GM19328 (cell line): Measurements from ENCODE around the gene FRMD5.
"Not testable (repeated sequence)": the region's sequence is repeated elsewhere in the genome, so short reads cannot be mapped to it uniquely, and the experiment has no call there.

Source experiments
- ATAC-seq: cut with Tn5 transposase; IDR thresholded peaks from one replicate; pipeline ENCODE4 v1.9.1; 2021; ENCODE audit warnings: mild to moderate bottlenecking, moderate library complexity; ENCODE audit not compliant: unreplicated experiment

FRMD5 gene

DNA sequence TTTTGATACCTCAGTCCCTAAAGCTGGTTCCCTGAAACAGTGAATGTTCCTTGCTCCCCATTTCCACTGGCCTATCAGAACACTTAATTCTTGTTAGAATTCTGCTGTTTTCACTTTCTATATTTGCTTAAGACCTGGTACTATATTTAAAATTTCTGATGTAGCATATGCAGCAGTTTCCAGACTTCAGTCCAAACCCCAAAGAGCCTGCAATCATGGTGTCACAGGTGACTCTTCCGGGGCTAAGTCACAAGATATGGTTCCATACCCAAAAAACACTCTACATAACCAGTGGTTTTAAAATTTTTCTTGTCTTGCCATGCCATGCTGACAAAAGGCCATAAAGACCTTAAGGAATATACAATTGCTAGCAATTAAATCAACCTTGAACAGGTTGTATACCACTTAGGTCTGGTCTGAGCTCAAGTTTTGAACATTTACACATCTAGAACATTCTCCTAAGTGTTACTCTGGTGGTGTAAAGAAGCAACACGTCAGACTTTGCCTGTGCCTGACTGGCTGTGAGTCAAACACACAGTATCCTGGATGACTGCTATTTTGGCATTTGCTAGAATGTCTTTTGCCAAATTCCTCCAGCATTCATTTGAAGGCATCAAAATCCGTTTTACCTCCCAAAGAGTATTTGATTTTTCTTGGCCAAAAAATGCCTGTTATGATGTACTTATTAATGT, 160.0 kb downstream of the FRMD5 start:
- ATAC-seq = no peak

DNA sequence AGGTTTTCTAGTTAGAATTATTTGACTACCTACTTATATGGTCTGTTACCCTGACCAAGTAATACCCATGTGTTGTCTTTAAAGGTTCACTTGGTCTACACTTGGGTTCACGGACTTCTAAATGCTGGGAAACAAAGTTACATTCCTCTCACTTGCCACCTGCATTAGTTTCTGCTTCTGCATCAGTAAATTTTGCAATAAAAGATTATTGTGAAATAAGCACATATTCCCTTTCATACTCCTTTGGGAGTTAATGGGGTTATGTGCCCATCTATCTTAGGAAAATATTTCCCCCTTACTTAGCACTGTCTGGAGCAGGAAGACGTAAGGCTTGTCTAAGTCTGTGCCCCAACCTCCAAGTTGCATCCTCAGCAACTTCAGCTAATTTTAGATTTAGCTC, 160.7 kb downstream of the FRMD5 start:
- ATAC-seq = no peak

DNA sequence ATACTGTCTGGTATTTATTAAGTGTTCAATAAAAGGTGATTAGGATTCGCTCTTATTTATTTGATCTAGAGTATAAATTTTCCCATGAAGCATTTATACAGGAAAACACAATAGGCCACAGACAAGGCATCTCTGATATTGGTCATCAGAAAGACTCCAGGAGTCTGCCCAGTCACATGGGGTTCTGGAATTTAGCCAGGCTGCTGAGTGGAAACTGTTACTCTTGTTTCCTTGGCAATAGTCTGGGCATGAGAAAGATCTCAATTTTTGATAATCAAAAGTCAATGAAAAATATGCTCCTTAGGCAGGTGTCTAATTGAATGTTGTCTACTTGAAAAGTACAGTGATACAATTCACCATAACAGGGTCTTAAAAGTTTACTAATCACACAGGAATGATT, 161.2 kb downstream of the FRMD5 start:
- ATAC-seq = no peak

DNA sequence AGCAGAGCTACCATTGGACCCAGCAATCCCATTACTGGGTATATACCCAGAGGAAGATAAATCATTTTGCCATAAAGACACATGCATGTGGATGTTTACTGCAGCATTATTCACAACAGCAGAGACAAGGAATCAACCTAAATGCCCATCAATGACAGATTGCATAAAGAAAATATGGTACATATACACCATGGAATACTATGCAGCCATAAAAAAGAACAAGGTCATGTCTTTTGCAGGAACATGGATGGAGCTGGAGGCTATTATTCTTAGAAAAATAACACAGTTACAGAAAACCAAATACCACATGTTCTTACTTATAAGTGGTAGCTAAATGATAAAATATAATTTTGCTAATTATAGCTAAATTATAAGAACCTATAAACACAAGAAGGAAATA, 162.3 kb downstream of the FRMD5 start:
- not testable (repeated sequence) for ATAC-seq

DNA sequence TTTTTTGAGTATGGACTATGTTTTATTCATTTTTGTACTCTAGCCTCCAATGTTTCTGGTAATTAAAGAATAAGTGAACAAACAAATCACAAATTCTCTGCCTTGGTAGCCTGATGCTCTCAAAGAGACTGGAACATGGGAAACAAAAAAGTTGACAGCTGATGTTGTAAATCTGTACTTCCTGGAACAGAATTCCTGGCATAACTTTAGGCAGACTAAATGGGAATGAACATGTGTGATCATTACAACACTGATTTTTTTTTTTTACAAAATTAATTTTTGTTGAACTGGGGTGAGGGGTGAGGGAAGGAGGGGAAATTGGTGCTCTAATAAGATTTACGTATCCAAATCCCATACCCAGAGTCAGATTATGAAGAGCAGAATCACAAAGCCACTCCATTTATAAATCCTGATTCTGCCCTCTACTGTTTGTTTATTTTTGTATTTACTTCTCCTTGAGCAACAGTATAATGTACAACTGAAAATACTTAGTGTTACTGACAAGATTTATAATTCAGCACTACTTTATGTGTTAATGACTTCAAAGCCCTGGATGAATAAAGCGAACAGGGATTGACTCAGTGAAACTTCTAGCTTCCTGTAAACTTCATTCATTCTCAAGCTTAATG, 165.0 kb downstream of the FRMD5 start:
- ATAC-seq = no peak

DNA sequence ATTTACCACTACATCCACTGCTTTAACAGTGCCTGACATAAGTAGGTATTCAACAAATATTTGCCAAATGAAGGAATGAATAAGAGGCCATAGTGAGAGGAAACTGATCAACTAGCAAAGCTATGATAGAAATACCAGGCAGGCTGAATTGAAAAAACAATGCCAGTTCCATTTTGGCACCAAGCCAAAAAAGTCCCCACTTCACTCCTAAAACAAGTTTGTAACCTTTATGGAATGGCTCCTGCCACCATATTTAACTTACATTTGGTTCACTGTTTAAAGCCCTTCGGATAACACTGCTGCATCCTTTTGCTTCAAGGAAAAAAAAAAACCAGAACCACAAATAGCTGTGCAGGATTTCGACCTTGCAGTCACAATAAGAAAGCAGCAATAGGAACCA, 166.1 kb downstream of the FRMD5 start:
- ATAC-seq = no peak

DNA sequence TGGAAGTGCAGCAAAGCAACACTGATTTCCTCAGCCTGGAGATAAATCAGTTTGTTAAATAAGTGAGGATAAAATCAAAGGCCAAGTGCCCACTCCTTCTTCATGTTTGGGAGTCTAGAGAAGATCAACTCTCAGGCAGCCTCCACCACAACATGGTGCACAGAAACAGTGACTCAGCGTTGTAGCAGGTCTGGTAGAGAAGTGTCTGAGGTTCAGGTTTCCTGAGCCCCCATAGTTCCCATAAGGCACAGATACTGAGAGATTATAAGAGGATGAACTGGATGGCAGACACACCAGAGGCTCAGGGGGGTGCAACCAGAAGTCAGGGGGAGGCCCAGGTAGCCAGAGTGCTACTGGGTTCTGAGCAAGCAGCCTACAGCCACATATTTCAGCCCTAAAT, 166.7 kb downstream of the FRMD5 start:
- no peak for ATAC-seq

- ATAC-seq = no peak
These were observed 170.9 kb downstream of the FRMD5 start for GRCh38 chr15:44024155-44024554.

GRCh38 chr15:44023176-44023575, 171.9 kb downstream of the FRMD5 start:
- no peak for ATAC-seq

DNA sequence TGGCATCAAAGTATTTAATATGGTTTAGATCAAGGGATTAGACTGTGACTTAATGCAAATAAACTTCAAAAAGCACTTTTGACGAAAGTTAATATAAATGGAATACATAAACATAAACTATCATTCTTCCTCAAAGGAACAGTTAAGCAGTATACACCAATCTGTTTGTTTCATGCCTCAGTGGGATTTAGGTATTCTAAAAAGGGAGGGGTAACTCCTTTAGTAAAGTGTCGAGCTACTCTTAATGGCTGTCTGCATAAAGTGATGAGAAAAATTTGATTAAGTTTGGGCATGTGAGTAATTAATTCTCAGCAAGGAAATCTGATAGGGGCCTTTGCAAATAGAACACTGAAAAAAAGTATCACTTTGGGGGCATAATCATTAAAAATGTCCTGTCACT, 176.9 kb downstream of the FRMD5 start:
- no peak for ATAC-seq

DNA sequence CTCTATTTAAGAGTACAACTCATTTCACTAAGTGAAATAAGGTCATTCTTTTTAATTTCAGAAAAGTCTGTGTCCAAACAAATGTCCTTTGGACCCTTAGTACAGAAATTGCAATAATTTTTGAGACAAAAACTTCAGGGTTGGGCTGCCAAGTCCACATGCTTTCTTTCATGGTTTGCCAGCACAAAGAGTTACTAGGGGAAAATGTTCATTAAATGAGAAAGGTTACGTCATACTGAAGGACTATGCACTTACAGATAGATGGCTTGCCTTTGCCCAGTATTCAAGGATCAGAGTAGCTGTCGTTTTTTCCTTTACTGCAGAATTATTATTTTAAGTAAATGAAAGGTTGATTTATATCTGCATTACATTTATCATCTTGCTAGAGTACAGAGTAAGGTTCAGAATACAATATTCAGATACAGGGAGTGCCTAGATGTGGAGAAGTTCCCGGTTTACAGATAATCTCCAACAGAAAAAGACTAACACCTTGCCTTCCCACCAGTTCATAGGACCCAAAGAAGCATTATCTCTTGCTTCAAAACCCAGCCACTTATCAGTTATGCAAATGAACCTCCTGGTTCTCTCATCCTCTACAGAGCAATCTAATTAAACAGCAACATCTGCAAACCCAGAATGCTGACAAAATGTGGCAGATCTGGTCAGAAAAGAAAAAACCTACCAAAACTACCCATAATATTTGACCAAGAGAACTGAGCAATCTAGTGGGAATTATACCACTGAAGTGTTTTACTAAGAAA, 179.3 kb downstream of the FRMD5 start:
- no peak for ATAC-seq

DNA sequence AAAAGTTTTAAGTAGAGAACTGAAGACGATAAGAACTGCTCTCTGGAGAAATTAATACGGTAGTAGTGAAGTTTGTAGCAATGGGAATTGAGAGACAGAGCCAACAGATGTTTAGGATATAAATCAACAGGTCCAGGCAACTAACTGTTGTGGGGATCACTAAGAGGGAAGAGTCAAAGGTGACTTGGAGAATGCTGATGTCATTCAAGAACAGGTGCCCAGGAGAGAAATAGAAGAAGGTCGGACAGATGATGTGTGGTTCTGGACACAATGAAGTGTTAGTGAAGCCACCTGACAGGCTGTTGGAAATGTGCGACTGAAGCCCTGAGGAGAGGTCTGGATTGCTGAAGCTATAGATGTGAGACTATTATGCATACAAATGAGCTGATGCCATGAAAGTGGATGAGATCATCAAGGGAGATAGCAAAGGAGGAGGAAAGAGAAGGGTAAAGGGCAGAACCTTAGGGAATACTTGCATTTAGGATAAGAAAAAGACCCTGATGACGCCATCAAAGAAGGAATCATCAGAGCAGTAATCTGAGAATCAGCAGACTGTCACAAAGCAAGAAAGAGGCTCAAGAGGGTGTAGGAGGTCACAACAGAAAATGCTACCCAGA, 183.7 kb downstream of the FRMD5 start:
- no peak for ATAC-seq

GRCh38 chr15:44010089-44010488, 185.0 kb downstream of the FRMD5 start:
- ATAC-seq = no peak

DNA sequence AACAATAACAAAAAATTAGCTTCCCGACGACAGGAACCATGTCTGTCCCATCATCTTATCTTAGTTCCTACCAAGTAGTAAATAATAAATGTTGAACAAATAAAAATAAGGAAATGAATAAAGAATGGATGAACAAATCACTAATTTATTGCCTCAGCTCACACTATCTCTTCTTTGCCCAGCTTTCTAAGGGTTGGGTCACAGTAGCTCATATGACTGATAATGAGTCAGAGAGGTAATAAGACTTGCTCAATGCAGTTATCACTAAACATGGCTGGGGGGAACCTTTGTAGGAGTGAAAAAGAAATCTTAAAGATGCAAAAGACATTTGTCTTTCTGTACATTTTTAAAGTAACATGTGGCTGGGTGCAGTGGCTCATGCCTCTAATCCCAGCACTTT, 186.0 kb downstream of the FRMD5 start:
- ATAC-seq = no peak

GRCh38 chr15:44000248-44000647, 194.8 kb downstream of the FRMD5 start:
- ATAC-seq = not testable (repeated sequence)

GRCh38 chr15:43998607-43999006, 196.5 kb downstream of the FRMD5 start:
- ATAC-seq = no peak

GRCh38 chr15:43991206-43991605, 203.9 kb downstream of the FRMD5 start:
- no peak for ATAC-seq

GRCh38 chr15:43989938-43990337, 205.1 kb downstream of the FRMD5 start:
- no peak for ATAC-seq

DNA sequence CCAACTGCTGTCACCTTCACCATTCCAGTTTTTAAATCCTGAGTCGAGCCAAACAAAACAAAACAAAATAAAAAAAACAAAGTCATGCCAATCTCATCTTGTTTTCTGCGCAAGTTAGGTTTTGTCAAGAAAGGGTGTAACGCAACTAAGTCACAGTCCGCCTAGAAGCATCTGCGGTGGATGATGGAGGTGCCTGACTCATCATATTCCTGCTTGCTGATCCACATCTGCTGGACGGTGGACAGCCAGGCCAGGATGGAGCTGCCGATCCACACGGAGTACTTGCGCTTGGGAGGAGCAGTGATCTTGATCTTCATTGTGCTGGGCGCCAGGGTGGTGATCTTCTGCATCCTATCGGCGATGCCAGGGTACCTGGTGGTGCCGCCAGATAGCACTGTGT, 206.2 kb downstream of the FRMD5 start:
- ATAC-seq = no peak

GRCh38 chr15:43987924-43988323, 207.1 kb downstream of the FRMD5 start:
- ATAC-seq = no peak

DNA sequence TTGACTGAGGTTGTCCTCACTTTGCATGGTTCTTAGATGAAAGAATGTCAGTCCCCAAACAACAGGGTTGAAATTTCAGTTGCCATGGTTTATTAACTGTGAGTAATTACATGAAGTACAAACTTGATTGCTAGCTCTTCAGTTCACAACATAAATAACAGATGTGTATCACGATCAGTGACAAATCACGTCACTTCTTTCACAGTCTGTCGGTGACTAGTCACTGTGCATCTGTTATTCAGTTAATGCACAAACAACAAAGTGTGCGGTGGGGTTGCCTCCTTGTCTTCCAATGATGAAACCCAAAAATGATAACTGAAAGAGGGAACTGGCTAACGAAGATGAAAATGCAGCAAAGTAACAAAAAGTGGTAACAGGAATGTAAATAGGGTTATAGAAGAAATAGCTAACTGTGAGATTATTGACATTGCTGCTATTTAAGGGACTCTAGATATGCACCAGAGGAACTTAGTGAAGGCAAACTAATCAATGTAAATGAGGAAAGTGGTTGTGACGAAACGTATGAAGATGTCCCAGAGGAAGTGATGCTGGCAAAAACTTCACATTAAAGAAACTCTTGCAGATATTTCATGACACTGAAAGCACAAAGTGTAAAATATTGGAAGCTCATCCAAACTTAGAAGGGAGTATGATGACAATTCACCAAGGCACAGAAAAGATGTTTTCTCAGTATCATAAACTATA, 208.9 kb downstream of the FRMD5 start:
- ATAC-seq = no peak
